HUES6 (cell line): ENCODE results near the gene GTPBP10.
A peak's percentile ranks its signal among the peaks of the same experiment; 100 is the strongest.
"Not testable (repeated sequence)": the region's sequence is repeated elsewhere in the genome, so short reads cannot be mapped to it uniquely, and the experiment has no call there.

Source experiments
- H3K27ac ChIP-seq: 2 replicates; pipeline ENCODE4 v1.7.0; 2013; ENCODE audit warnings: low read depth, mild to moderate bottlenecking, low read length, inconsistent platforms
- H3K27me3 ChIP-seq: 2 replicates; pipeline ENCODE4 v1.6.1; 2013; ENCODE audit warnings: low read length; ENCODE audit not compliant: control insufficient read depth, insufficient read depth
- H3K36me3 ChIP-seq: 2 replicates; pipeline ENCODE4 v1.6.1; 2013; ENCODE audit warnings: low read length; ENCODE audit not compliant: control insufficient read depth, insufficient read depth
- H3K4me1 ChIP-seq: 2 replicates; pipeline ENCODE4 v1.6.1; 2013; ENCODE audit warnings: low read length; ENCODE audit not compliant: control insufficient read depth, insufficient read depth
- H3K4me3 ChIP-seq: 2 replicates; pipeline ENCODE4 v1.5.1; 2013; ENCODE audit warnings: low read depth, low read length
- H3K9ac ChIP-seq: one replicate; pipeline ENCODE4 v1.6.1; 2013; ENCODE audit warnings: mild to moderate bottlenecking, low read length
- H3K9me3 ChIP-seq: 2 replicates; pipeline ENCODE4 v1.6.1; 2013; ENCODE audit warnings: low read depth, low read length; ENCODE audit not compliant: control insufficient read depth, insufficient read depth

GTPBP10 gene

DNA sequence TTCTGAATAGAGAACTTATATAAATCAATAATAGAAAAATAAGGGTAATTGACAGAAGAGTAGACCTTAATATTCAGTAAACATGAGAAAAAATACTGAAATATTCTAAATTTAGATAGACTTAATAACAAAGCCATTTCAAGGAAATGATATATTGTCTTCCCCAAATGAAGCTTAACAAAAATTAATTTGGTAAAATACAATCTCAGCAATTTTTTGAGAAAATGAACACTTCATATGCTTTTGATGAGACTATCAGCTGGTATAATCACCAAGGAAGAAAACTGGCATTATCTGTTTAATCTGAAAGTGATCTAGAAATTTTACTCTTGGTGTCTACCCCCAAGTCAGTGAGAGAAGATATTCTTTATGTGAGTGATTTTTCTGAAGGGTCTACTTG is 23.7 kb upstream of the GTPBP10 start:
- peaks cover 57% of the 10 kb centered on the region for H3K27me3 ChIP-seq
- no peaks in the 10 kb centered on the region for H3K36me3 ChIP-seq
- H3K9me3 ChIP-seq, result no peaks in the 10 kb centered on the region
- no peak overlapping the region for H3K4me3 ChIP-seq
- H3K27ac ChIP-seq, result no peak overlapping the region
- no peak overlapping the region for H3K9ac ChIP-seq
- peaks cover 8% of the 10 kb centered on the region; the same call in 1 of the 2 replicates for H3K4me1 ChIP-seq

DNA sequence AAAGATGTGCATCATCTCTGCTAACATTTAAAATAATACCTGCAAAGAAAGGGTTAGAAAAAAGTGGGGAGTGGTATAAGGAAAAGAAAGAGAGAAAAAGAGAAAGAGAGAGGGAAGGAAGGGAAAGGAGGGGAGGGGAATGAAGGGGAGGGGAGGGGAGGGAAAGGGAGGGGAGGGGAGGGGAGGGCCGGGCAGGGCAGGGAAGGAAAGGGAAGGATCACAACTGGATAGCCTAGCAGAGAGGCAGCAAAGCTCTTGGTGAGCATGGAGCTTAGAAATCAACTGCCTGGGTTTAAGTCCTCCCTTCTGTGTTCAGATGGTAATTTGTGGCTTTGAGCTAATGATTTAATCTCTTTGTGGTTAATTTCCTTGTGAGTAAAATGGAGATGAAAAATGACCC is 20.0 kb upstream of the GTPBP10 start:
- Histone ChIP-seq H3K36me3 (no peaks in the 10 kb centered on the region), H3K9ac (no peak overlapping the region), H3K9me3 (no peaks in the 10 kb centered on the region), H3K4me3 (no peak overlapping the region), H3K27me3 (peaks cover 25% of the 10 kb centered on the region), H3K4me1 (peaks cover 4% of the 10 kb centered on the region; the same call in 1 of the 2 replicates), H3K27ac (no peak overlapping the region)

DNA sequence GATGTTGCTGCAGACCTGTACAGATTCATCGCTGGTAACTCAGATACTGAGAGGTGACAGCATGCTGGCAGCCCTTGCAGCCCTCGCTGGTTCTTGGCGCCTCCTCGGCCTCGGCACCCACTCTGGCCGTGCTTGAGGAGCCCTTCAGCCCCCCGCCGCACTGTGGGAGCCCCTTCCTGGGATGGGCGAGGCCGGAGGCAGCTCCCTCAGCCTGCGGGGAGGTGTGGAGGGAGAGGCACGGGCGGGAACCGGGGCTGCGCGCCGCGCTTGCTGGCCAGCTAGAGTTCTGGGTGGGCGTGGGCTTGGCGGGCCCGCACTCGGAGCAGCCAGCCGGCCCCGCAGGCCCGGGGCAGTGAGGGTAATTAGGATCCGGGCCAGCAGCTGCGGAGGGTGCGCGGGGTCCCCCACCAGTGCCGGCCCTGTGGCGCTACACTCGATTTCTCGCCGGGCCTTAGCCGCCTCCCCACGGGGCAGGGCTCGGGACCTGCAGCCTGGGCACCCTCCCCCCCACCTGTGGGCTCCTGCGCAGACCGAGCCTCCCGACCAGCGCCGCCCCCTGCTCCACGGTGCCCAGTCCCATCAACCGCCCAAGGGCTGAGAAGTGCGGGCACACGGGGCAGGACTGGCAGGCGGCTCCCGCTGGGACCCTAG is 12.2 kb upstream of the GTPBP10 start:
- no peaks in the 10 kb centered on the region for H3K27me3 ChIP-seq
- H3K4me3 ChIP-seq, result no peak overlapping the region
- no peak overlapping the region for H3K27ac ChIP-seq
- no peaks in the 10 kb centered on the region for H3K4me1 ChIP-seq
- peaks cover 2% of the 10 kb centered on the region; the same call in 1 of the 2 replicates for H3K9me3 ChIP-seq
- no peak overlapping the region for H3K9ac ChIP-seq
- no peaks in the 10 kb centered on the region for H3K36me3 ChIP-seq

DNA sequence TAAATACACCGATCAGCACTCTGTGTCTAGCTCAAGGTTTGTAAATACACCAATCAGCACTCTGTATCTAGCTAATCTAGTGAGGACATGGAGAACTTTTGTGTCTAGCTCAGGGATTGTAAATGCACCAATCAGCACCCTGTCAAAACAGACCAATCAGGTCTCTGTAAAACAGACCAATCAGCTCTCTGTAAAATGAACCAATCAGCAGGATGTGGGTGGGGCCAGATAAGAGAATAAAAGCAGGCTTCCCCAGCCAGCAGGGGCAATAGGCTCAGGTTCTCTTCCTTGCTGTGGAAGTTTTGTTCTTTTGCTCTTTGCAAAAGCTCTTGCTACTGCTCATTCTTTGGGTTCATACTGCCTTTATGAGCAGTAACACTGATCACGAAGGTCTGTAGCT is 11.6 kb upstream of the GTPBP10 start:
- H3K27me3 ChIP-seq, H3K27ac ChIP-seq, H3K9me3 ChIP-seq, H3K4me3 ChIP-seq, H3K4me1 ChIP-seq, H3K36me3 ChIP-seq, H3K9ac ChIP-seq: not testable (repeated sequence)

DNA sequence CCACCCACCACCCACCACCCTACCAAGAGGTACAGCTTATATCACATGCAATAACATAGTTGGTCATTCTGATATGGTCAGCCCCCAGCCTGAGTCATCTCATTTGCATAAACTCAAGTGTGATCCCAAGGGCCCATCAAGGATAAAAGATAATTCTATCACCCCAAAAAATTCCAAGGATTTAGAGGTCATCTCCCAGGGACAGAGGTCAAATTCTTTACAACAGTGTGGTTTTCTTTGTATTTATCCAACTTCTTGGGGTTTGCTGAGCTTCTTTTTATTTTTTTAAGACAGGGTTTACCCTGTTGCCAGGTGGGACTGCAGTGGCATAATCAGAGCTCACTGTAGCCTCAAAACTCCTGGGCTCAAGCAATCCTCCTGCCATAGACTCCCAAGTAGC is 9.4 kb upstream of the GTPBP10 start:
- Histone ChIP-seq H3K27ac (no peak overlapping the region), H3K4me1 (no peaks in the 10 kb centered on the region), H3K9ac (no peak overlapping the region), H3K4me3 (no peak overlapping the region), H3K9me3 (peaks cover 2% of the 10 kb centered on the region; the same call in 1 of the 2 replicates), H3K36me3 (no peaks in the 10 kb centered on the region), H3K27me3 (no peaks in the 10 kb centered on the region)

DNA sequence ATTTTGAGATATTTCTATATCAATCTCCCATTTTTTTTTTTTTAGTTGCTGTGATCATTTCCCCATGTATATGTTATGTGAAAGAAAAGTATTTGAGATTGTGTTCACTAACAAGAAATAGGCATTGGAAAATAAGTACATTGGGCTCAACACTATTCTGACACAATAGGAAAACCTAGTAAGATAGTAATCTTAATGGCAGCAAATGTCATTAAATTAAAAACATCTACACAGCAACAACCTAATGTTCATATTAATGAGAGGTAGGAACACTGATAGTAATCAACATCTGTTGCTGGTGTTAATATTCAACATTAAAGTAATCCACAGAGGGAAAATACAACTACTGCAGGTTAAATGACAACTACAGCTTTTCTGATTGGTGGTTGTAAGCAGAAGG is 1.5 kb upstream of the GTPBP10 start:
- H3K27me3 ChIP-seq, result no peaks in the 10 kb centered on the region
- H3K9ac ChIP-seq, result no peak overlapping the region
- 0 out of 2 replicates have a peak overlapping the region, but pooled peaks have one; percentile 96 for H3K4me3 ChIP-seq
- no peak overlapping the region for H3K27ac ChIP-seq
- H3K9me3 ChIP-seq, result no peaks in the 10 kb centered on the region
- H3K36me3 ChIP-seq, result no peaks in the 10 kb centered on the region
- H3K4me1 ChIP-seq, result no peaks in the 10 kb centered on the region

DNA sequence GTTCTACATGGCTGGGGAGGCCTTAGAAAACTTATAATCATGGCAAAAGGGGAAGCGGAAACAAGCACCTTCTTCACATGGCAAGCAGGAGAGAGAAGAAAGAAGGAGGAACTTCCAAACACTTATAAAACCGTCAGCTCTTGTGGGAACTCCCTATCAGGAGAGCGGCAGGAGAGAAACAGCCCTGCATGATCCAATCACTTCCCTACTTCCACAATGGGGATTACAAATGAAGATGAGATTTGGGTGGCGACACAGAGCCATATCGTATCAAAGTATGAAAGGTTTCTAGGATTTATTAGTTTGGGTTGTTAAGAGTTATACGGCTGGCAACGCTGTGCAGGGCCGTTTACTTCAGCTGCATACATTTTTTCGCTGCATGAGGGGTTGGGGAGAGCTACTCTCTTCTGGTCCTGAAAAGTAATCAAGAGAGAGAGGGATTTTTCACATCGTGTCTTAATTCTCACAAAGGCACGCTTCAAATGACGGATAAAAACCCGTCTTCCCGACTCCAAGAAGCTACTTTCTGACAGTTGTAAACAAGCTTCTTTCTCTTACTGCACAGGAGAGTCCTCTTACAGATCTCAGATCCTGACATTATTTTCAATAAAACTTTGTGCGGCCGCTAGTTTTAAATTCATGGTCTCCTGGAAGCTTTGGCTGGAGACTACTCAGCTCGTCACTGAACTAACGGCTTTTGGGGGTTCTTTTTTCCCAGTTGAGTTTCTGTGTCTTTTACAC is 751 bp upstream of the GTPBP10 start:
- no peaks in the 10 kb centered on the region for H3K36me3 ChIP-seq
- H3K9ac ChIP-seq, result peak overlapping the region; percentile 93
- 0 out of 2 replicates have a peak overlapping the region, but pooled peaks have one; percentile 21 for H3K27ac ChIP-seq
- no peaks in the 10 kb centered on the region for H3K9me3 ChIP-seq
- H3K4me1 ChIP-seq, result no peaks in the 10 kb centered on the region
- peak overlapping the region; percentile 96 for H3K4me3 ChIP-seq
- no peaks in the 10 kb centered on the region for H3K27me3 ChIP-seq

DNA sequence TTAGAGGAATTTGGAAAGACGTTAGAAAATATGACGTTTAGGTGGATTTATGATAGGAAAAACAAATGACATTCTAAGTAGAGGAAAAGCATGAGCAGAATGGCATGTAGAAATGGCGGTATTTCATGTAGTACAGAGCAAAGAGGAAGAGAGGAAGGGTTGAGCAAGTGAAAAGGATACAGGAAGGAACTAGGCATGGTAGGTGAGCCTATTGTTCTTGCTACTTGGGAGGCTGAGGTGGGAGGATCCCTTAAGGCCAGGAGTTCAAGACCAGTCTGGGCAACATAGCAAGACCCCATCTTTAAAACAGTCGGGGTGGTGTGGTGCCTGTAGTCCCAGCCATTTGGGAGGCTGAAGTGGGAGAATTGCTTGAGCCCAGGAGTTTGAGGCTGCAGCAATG is 1.2 kb downstream of the GTPBP10 start:
- Histone ChIP-seq H3K9me3 (no peaks in the 10 kb centered on the region), H3K4me3 (peak overlapping the region; percentile 96), H3K36me3 (no peaks in the 10 kb centered on the region), H3K27ac (no peak overlapping the region), H3K4me1 (no peaks in the 10 kb centered on the region), H3K27me3 (no peaks in the 10 kb centered on the region), H3K9ac (no peak overlapping the region)

DNA sequence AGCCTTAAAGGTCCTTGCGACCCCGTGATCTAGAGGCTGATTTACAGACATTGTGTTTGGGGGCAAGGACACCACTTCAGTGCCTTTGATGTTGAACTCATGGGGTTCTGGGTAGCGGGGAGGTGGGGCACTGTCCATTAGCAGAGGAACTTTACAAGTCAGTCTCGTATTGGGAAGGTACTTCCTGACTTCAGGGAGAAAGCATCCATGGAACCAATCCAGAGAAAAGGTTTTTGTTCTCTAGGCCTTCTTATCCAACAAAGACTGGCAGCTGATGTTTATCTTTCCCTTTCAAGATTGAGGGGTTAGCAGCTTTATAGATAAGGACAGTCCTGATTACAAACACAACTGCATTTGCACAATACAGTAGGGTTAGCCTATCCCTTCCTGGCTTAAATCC is 2.8 kb downstream of the GTPBP10 start:
- Histone ChIP-seq H3K36me3 (peaks cover 6% of the 10 kb centered on the region; the same call in 1 of the 2 replicates), H3K9me3 (no peaks in the 10 kb centered on the region), H3K27ac (no peak overlapping the region), H3K4me3 (no peak overlapping the region), H3K27me3 (no peaks in the 10 kb centered on the region), H3K4me1 (no peaks in the 10 kb centered on the region), H3K9ac (no peak overlapping the region)

DNA sequence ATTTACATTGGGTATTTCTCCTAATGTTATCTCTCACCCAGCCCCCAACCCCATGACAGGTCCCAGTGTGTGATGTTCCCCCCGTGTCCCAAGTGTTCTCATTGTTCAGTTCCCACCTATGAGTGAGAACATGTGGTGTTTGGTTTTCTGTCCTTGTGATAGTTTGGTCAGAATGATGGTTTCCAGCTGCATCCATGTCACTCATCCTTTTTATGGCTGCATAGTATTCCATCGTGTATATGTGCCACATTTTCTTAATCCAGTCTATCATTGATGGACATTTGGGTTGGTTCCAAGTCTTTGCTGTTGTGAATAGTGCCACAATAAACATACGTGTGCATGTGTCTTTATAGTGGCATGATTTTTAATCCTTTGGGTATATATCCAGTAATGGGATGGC is 3.5 kb downstream of the GTPBP10 start:
- not testable (repeated sequence) for H3K27me3 ChIP-seq, H3K9me3 ChIP-seq, H3K4me1 ChIP-seq, H3K27ac ChIP-seq, H3K9ac ChIP-seq, H3K4me3 ChIP-seq
- peaks cover 11% of the 10 kb centered on the region for H3K36me3 ChIP-seq

DNA sequence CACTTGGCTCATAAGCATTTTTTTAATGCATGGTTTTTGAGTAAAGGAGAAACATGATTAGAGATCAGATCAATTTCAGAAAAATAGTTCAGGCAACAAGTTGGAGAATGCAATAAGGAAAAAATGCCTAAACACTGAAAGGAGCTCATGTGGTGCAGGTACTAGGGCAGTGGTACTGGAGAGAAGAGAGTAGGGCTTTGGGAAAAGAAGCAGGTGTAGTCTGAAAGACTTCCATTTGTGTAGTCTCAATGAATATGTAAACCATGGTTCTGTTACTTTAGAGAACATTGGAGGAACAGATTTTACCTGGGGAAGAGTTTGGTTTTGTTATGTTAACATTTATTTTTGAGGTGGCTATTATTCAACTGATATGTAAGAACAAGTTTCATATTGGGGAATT is 5.5 kb downstream of the GTPBP10 start:
- Histone ChIP-seq H3K4me3 (no peak overlapping the region), H3K36me3 (peaks cover 29% of the 10 kb centered on the region), H3K9me3 (no peaks in the 10 kb centered on the region), H3K27ac (no peak overlapping the region), H3K4me1 (no peaks in the 10 kb centered on the region), H3K27me3 (no peaks in the 10 kb centered on the region), H3K9ac (no peak overlapping the region)
